HG02798 (cell line): ENCODE results near the gene CHODL.

Source experiments
- ATAC-seq: cut with Tn5 transposase; IDR thresholded peaks from one replicate; pipeline ENCODE4 v1.9.1; 2021; ENCODE audit warnings: mild to moderate bottlenecking; ENCODE audit not compliant: unreplicated experiment, poor library complexity

The CHODL gene, protein sequence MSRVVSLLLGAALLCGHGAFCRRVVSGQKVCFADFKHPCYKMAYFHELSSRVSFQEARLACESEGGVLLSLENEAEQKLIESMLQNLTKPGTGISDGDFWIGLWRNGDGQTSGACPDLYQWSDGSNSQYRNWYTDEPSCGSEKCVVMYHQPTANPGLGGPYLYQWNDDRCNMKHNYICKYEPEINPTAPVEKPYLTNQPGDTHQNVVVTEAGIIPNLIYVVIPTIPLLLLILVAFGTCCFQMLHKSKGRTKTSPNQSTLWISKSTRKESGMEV

DNA sequence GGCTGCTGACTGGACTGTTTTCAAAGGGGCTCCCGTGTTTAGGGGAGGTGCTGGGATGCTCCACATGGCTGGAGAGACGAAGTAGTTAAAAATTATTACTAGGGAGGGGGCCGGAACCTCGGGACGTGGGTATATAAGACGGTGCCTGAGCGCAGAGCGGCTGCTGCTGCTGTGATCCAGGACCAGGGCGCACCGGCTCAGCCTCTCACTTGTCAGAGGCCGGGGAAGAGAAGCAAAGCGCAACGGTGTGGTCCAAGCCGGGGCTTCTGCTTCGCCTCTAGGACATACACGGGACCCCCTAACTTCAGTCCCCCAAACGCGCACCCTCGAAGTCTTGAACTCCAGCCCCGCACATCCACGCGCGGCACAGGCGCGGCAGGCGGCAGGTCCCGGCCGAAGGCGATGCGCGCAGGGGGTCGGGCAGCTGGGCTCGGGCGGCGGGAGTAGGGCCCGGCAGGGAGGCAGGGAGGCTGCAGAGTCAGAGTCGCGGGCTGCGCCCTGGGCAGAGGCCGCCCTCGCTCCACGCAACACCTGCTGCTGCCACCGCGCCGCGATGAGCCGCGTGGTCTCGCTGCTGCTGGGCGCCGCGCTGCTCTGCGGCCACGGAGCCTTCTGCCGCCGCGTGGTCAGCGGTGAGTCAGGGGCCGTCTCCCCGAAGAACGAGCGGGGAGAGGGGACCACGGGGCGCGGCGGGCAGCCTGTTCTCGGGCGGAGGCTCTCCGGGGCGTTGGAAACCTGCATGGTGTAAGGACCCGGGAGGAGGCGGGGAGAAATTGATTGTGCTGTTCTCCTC is at the start of gene CHODL:
TSS of gene CHODL (plus strand) at position 163 of the 793 bp plus-strand sequence. CDS start at position 554, 391 bp downstream.
- ATAC-seq, result no peak

- no peak for ATAC-seq
Measured at GRCh38 chr21:18204931-18205330, 39.7 kb upstream of the CHODL start.

GRCh38 chr21:18218331-18218730 is 26.3 kb upstream of the CHODL start:
- ATAC-seq, result no peak

GRCh38 chr21:18220498-18220897 is 24.1 kb upstream of the CHODL start:
- no peak for ATAC-seq

DNA sequence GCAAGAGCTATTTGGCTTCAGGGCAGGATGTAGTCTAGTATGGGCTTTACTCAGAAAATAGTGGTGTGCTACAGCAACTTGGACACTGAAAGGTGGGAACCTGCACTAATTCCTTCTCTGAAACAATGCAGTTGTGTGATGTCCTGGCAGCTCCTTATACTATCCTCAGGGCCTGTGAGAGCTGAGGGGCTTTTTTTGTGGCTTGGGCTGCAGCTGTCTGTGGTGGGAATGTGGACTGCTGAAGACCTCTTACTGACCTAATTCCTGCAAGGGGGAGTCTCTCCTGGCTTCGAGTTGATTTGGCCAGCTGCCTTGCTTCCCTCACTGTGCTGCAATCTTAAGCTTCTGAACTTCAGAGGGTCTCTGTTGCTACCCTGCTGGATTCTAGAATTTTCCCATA is 22.3 kb upstream of the CHODL start:
- no peak for ATAC-seq

DNA sequence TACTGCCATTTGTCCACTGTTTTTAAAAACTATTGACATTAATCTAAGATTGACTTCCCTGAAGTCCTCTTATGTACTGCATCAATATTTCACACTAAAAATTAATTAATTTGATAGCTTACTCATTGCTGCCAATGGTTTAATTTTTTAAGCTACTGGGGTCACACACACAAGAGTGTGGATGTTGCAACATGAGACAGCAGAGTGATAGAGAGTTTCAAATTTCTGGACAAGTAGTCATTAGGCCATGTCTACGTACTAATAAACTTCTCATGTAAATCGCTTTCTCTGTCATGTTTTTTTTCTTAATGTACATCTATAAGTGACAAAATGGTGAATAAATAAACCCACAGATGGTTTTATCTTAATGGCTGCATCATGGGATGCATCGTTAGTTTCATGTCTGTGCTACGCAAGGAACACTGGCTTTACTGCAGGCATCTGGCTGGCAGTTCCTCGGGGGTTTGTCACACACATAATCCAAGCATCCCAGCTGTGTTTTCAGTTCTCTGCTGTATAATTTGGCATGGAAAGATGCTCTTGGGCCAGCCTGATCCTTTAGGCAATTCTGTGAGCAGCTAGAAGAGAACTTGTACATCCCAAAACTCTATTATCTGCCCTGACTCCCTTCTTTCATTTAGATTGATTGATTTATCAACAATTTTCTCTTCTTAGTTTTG is 16.4 kb upstream of the CHODL start:
- no peak for ATAC-seq

DNA sequence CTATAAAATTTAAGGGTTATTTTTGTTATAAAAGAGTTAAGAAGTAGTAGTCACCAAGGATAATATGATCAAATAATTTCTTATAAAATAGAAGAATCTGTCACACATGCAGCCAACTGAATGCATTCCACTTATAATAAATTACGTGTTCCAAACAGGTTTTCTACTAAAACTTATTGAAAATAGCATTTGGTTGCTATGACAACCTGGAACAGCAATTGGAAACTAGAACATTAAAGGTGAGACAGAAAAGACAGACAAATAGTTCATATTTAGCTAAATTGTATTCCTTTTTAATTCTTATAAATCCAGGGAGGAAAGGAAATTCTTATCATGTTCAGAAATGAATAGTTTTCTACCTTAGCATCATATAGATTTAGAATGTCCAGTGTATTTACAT is 9.1 kb upstream of the CHODL start:
- ATAC-seq, result no peak

DNA sequence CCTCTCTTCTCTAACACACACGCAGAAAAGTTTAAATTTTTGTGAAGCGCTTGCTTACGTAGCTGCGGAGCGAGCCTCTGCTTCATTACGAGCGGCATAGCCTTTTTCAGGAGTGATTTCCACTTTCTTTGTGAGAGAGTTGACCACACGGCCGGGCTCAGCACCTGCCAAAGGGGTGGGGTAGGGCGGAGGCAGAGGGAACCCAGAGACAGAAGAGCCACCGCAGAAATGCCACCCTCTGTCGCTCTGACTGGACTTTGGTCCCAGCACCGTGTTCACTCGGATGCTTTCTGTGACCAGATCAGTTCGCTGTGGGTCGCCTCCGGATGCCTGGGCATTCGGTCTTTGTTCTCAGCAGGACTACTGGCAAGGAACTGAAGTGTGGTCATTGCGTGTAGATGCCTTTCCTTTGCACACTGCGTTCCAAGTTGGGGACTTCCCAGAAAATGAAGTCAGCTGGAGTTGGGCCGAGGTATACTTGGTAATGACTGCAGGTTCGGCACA is 883 bp downstream of the CHODL start:
- ATAC-seq, result no peak

GRCh38 chr21:18248171-18248570 is 3.5 kb downstream of the CHODL start:
- no peak for ATAC-seq

DNA sequence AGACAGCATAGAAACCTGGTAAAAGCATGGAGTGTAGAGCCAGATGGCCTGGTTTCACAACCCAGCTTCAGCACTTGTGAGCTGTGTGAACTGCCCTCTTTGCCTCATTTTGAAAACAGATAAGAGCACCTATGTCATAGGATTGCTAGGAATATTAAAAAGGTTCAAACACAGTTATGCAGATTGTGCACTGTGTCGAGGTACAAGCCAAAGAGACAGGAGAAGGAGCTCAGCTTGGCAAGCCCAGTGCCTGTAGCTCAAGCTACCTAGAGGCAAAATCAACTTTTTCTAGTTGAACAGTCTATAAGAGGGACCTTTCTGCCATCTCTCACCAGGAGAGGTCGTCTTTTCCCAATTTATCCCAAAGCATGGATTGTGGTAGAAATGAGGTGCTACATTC is 5.0 kb downstream of the CHODL start:
- no peak for ATAC-seq

DNA sequence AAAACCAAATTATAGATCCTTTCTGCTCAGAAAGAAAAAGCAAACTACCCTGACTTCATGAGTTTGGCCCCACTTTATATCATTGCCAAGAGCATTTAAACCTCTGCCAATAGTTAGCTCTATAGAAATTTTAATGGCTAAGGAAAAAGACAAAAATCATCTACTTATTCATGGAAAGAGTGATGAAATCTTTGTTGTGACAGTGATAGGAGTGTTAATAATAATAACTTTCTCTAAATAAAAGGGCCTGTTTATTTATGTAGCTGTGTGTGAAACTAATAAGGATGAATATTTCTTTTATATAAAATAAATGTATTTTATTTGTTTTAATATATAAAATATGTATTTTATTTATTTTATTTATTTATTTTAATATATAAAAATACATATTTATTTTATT is 6.4 kb downstream of the CHODL start:
- ATAC-seq, result no peak

GRCh38 chr21:18252256-18252655 is 7.6 kb downstream of the CHODL start:
- no peak for ATAC-seq

- no peak for ATAC-seq
Measured at GRCh38 chr21:18252680-18253079, 8.0 kb downstream of the CHODL start.

DNA sequence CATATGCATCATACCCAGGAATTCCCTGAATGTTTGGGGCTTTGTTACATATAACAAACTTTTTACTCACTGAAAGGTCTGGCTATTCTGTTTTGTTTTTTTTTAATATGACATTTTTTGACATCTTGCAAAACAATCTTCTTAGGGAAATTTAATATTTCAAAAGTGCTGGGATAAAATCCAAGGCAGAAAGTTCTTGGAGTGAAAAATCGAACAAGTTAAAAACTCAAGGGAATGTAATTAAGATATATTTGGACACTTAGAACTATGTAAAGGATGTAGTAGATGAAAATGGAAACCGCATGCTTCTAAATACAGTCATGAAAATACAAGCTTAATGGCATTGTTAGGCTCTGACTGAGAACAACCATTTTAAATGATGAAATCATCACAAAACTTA is 8.6 kb downstream of the CHODL start:
- ATAC-seq, result no peak

DNA sequence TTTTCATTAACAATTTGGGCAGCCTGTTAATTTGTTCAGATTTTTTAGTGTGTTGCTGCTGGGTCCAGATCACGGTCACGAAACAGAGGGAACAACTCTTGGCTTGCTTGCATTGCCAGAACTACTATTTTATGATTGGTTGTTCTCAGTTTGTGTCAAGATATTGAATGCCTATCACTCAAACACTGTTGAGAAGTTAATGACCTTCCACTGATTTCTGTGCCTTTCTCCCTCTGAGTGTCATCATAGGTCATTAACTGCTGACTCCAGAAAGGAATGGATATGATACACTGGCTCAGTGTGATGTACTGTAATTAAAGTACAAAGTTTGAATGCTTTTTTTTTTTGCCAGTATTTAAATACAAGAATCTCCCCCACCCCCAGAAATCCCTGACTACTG is 9.2 kb downstream of the CHODL start:
- ATAC-seq, result no peak

- ATAC-seq, result no peak
Measured at GRCh38 chr21:18265944-18266343, 21.3 kb downstream of the CHODL start.

- ATAC-seq, result no peak
Measured at GRCh38 chr21:18267496-18267895, 22.9 kb downstream of the CHODL start.

DNA sequence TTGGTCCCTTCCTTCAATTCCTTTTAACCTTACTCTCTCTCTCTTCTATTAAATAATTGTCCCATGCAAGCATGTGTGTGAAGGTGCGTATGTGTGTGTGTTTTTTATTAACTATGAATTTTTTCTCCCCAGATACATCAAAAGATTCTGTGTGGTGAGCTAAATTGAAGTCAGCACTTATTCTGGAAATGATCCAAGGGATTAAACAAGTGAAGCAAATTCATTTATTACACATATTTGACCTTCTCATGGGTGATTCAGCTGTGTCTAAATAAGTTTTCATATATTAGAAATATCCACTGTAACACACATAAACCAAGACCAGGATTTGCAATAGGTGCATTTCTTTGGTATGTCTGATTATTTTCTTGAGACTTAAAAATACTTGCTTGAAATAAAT is 24.3 kb downstream of the CHODL start:
- ATAC-seq, result no peak

DNA sequence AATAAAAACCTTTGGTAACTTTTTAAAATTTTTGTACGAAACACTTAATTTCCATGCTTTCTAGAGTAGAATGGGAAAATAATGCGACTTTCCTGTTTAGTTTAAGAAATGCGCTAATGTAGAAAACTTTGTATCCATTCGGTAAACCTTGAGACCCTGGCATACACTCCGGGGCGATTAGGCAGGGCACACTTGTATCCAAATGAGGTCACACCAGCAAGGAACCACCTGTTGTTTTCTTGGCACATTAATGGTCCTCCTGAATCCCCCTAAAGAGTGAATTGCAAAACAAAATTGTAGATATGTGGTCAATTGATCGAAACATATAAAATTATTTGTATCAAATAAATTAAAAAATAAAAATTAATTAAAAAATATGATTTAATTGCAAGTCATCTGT is 25.2 kb downstream of the CHODL start:
- no peak for ATAC-seq

DNA sequence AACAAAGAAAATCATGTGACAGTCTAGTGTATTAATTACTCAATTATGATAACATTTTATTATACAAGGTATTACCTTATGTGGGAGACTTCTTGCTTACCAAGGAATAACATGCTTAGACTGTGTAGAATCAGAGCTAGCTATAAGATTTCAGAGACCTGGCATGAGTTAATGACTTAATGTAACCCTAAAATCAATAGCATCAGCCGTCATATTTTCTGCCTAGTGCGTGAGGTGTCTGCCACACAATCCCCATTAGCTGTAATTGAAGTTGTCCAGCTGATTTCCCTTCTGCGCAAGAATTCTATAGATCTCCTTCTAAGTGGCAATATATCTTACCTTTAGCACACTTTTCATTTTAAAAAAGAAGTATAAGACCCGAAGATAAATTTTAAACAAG is 28.8 kb downstream of the CHODL start:
- ATAC-seq, result no peak

DNA sequence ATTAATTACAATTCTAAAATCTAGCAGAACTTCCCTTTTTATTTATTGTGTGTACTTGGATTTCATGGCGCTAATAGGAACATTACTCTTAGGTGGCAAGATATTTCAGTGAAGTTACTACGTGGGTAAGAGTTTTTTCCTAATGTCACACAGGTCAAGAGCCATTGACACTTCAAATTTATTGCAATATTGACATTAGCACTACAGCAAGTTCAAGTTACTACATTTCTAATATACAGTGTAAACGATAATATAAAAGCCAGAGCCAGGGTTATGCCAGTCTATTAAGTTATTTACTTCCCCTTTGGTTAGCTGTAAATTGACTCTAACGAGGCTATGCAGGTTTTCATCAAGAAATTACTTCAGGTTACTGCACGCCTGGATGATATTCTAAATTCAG is 29.7 kb downstream of the CHODL start:
- ATAC-seq, result no peak
